Colon (tissue), 2 donors: ENCODE data around the gene IFT43.

Source experiments
- FAIRE-seq: peaks from 2 replicates; lab custom pipeline; 2012; peaks lifted over from hg19 to GRCh38; lab: Jason Lieb, UNC
- donor health status: control.
- donor health status: control.

The IFT43 gene

DNA sequence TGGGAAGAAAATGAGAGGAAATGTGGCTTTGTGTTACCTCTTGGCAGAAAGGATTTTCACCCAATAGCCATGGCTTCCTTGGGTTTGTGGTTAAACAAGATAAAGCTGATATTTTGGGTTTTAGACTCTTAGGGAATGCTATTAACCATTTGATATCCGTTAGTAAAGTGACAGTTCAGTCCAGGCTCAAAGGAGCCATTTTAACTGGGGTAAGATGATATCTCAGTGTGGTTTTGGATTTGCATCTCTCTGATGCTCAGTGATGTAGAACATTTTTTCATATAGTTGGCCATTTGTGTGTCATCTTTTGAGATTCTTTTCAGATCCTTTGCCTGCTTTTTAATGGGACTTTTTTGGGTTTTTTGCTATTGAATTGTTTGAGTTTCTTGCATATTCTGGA, 30.1 kb downstream of the IFT43 start:
- no peak for FAIRE-seq

DNA sequence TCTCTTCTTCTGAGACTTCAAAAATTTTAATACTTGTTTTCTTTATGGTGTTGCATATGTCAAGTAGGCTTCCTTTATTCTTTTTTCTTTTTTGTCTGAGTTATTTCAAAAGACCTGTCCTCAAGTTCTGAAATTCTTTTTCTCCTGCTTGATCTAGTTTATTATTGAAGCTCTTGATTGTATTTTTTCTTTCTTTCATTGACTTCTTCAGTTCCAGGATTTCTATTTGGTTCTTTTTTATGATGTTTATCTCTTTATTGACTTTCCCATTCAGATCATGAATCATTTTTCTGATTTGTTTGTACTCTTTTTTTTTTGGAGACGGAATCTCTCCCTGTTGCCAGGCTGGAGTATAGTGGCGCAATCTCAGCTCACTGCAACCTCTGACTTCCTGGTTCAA, 34.1 kb downstream of the IFT43 start:
- FAIRE-seq = no peak

DNA sequence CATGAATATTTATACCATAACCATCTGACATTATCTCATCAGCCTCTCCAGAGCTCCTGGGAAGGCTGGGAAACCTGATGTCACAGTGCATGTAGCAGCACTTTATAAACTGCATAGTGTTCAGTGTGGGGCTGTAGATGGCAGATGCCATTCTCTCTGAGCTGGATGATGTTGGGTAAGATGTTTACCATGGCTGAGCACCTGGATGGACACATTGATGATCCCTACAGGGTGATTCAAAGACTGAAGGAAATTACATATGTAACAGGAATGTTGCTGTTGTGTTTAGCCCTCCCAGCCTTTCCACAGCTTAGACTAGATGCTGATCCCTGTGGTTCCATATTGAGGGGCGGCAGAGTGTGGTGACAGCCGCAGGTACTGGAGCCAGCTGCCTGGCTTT, 37.4 kb downstream of the IFT43 start:
- FAIRE-seq = no peak

GRCh38 chr14:76023757-76024156, 38.2 kb downstream of the IFT43 start:
- no peak for FAIRE-seq

GRCh38 chr14:76024211-76024907, 38.8 kb downstream of the IFT43 start:
- FAIRE-seq = no peak

GRCh38 chr14:76034566-76034965, 49.0 kb downstream of the IFT43 start:
- no peak for FAIRE-seq

GRCh38 chr14:76040704-76041103, 55.1 kb downstream of the IFT43 start:
- no peak for FAIRE-seq

DNA sequence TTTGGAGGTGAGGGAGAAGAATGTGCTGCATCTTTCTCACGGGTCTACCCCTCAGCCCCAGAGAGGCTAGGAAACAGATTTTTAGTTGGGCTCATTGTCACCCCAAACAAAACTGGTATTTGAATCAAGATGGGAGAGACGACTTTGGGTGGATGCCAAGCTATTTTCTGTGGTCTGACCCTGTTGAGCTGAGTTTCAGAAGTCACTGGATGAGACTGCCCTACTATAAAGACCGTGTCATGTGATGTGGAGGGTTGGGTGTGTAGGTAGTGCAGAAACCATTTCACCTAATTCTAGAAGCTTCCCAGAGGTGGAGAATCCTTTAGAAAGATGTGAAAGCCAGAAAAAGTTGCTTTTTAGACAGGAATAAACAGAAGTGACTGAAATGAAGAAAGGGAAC, 60.2 kb downstream of the IFT43 start:
- no peak for FAIRE-seq

GRCh38 chr14:76050250-76050649, 64.7 kb downstream of the IFT43 start:
- FAIRE-seq = no peak

GRCh38 chr14:76050797-76051392, 65.3 kb downstream of the IFT43 start:
- no peak for FAIRE-seq

GRCh38 chr14:76051717-76052465, 66.3 kb downstream of the IFT43 start:
- no peak for FAIRE-seq

- no peak for FAIRE-seq
Measured at GRCh38 chr14:76053572-76054355, 68.2 kb downstream of the IFT43 start.

DNA sequence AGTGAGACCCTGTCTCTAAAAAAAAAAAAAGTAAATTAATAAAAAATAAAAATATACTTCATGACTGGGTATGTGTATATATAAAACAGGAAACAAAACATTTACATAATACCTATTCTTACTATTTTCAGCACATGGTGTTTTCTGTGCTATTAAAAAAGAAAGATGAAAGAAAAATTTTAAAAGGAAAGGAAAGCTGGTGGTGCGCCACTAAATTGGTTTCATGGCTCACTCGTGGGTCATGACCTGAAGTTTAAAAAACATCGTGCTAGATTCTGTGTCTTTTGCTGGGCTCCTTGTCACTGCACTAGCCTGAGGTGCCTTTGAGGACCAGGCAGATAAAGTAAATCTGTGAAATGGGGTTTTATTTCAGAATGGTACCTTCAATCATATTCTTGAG, 69.8 kb downstream of the IFT43 start:
- FAIRE-seq = no peak

- no peak for FAIRE-seq
Measured at GRCh38 chr14:76056128-76056527, 70.6 kb downstream of the IFT43 start.

GRCh38 chr14:76057914-76058313, 72.4 kb downstream of the IFT43 start:
- FAIRE-seq = no peak

DNA sequence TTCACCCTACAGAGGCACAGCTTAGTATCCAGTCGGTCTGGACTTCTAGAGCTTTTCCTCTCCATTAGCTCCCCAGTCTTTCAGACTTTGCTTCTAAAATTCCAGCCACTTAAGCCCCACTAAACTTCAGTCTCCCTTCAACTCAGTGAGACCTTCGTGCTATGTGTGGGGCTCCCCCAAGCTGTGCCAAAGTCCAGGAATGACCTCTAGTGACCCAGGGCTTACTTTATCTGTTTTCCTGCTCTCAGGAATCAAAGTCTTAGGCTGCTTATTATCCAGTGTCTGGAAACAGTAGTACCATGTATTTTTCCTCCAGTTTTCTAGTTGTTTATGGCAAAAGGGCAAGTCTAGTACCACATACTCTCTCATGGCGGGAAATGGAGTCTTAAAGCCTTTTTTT, 77.8 kb downstream of the IFT43 start:
- FAIRE-seq = no peak

DNA sequence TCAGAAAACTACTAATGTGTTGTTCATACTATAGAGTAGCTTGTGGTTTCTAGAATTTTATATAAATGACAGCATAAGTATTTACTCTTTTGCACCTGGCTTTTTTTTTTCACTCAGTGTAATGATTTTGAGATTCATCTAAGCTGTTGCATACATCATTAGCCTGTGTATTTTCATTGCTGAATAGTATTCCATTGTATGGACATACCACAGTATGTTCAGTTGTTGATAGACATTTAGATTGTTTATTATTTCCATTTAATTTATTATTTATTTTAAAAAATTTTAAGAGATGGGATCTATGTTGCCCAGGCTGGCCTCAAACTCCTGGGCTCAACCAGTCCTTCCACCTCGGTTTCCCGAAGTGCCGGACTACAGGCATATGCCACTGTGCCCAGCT, 80.0 kb downstream of the IFT43 start:
- FAIRE-seq = no peak

- no peak for FAIRE-seq
Measured at GRCh38 chr14:76067536-76067935, 82.0 kb downstream of the IFT43 start.

DNA sequence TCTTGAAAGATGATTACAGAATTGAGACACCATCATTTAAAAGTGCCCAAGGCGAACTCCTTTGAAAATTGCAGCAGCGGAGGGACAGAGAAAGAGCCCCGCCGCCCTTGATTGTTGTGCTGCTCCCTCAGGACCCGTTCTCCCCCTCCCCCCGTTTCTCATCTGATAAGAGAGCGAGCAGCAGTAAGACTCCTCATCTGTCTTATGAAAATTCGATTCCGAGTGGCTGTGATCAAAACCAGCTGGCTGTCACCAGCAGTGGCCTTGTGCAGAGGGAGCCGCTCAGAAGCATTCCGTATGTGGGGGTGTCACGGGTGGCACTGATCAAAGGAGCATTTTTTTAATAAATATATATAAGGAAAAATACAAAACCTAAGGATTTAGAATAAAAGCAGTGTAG, 88.2 kb downstream of the IFT43 start:
- no peak for FAIRE-seq

GRCh38 chr14:76077340-76077739, 91.8 kb downstream of the IFT43 start:
- FAIRE-seq = no peak

DNA sequence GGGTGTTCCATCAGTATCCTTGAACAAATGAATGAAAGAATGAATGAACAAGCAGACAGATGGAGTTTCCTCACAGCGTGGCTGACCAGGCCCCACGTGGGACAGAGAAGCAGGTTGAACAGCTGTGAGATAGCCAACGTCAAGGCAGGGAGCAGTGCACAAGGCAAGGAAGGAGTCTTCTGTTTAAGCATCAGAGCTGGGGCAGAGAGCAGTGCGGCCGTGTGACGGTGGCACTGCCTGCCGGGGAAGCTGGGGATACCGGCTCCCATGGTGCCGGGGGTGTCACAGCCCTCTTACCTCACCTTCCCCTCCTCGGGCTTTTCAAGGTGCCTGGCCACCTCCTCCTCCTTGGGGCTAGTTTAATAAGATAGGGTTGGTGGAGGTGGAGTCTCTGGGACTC, 92.9 kb downstream of the IFT43 start:
- FAIRE-seq = no peak

DNA sequence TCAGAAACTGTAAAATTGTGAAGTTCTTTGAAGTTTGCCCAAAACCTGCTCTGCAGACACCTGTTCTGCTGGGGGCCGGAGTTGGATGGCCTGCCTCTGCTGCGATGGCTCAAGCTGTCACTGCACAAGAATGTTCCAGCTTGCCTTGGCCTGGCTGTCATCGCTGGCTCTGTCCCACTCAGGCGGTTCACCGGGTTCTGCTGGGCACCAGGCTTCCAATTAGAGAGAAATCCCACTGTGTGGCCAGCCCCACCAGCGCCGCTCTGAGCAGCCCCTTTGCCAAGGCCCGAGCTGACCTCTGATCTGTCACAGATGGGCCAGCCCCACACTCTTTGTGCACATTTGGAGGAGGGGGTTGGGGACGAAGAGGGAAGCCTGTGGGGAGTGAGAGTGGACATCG, 94.5 kb downstream of the IFT43 start:
- FAIRE-seq = no peak

DNA sequence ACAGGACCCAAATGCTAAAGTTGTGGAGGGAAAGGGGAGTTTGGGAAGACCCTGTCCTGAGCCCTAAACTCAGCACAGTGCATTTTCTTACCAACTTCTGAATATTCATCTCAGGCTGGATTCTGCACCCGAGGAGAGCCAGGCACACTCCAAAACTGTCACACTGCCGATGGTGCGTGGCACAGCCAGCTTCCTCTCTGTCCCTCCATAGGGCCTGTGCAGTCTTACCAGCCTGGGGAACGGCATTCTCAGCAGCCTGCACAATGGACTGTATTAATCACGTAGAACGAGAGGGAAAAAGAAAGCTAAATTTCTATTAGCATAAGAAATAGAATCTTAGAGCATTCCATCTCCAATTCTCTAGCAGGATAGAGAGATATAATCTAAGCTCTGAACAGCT, 94.9 kb downstream of the IFT43 start:
- no peak for FAIRE-seq
